HFF-Myc (cell line): ENCODE results near the gene GALNT2.

Experiments
- DNase-seq: peaks from one replicate; pipeline ENCODE4 v3.0.0-alpha.2; 2011; ENCODE audit warnings: low read depth; ENCODE audit errors: extremely low read depth
- H3K4me3 ChIP-seq: replicated peaks from 2 replicates; pipeline ENCODE4 v1.5.1; 2011; ENCODE audit warnings: low read depth, mild to moderate bottlenecking, control low read depth, low read length
- CTCF ChIP-seq: IDR thresholded peaks from 2 replicates; pipeline ENCODE4 v1.5.1; 2012; ENCODE audit warnings: mild to moderate bottlenecking, low read depth, low read length, control low read depth; ENCODE audit errors: missing control alignments

GALNT2 gene

GRCh38 chr1:230301322-230301721, 234.3 kb downstream of the GALNT2 start:
- TF ChIP-seq CTCF = no peak
- DNase-seq = no peak
- no peak overlapping the region for H3K4me3 ChIP-seq

- TF ChIP-seq CTCF = no peak
- no peak for DNase-seq
- H3K4me3 ChIP-seq = no peak overlapping the region
These were observed 234.8 kb downstream of the GALNT2 start for GRCh38 chr1:230301822-230302221.

DNA sequence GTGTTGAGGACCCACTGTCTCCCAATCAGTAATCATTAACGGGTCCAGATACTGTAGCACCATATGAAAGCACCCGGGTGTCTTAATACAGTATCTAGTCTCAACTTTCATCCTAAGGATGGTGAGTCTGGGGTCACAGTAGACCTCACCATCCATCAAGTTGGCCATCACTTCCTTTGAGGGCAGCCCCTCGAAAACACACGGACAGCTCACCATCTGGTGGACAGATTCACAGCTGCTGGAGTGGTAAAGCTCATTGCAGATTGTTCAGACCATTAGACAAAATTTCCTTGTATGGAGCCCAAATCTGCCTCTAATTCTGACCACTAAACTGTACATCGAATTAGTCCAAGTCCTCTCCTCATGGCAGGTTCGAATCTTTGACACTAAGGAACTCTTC, 236.0 kb downstream of the GALNT2 start:
- DNase-seq = no peak

GRCh38 chr1:230303822-230304221, 236.8 kb downstream of the GALNT2 start:
- no peak for DNase-seq
- H3K4me3 ChIP-seq = no peak overlapping the region
- TF ChIP-seq CTCF = no peak

More for the DNA sequence above, 236.0 kb downstream of the GALNT2 start:
- H3K4me3 ChIP-seq = no peak overlapping the region
- no peak for TF ChIP-seq CTCF

- no peak overlapping the region for H3K4me3 ChIP-seq
- TF ChIP-seq CTCF = no peak
- DNase-seq = no peak
These were observed 239.1 kb downstream of the GALNT2 start for GRCh38 chr1:230306169-230306568.

DNA sequence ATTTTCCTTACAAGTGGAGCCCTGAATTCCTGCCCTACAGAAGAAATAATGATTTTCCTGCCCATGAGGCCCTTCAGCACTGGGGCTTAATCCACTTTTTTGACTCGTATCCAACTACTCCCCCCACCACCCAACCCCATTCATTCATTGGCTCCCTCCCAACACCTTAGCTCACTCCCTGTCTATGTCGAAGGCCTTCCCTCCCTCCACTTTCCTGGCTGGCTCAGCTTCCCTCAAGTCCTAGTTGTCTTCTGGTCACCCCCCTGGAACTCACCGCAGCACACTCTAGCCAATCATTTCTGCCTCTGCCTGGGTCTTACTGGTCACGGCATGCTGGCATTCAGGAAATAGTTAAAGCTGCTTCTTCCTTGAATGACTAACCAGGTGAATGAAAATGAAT, 240.2 kb downstream of the GALNT2 start:
- no peak for TF ChIP-seq CTCF
- DNase-seq = no peak
- H3K4me3 ChIP-seq = no peak overlapping the region

- no peak overlapping the region for H3K4me3 ChIP-seq
- DNase-seq = peak; percentile 27
- no peak for TF ChIP-seq CTCF
These were observed 241.0 kb downstream of the GALNT2 start for GRCh38 chr1:230308039-230308438.
